Muscle of back (tissue), 11 donors: ENCODE data around the gene TENM3. TPM values are rescaled to one million over a fixed set of nuclear protein-coding genes. Genes with fewer than 3 reads are reported as not detected.

Source experiments
- DNase-seq, 3 donors: peaks; one replicate each; pipeline versions ENCODE4 v3.0.0 to v3.0.0-alpha.2; 2013
- polyA plus RNA-seq, 10 donors: library from polyadenylated mRNA; unstranded; fragments of 120-200 nt; gene quantifications; one replicate each; pipeline ENCODE4 v1.2.1, GENCODE V29; 2013; ENCODE audit not compliant: insufficient read length in 10 of 10

TENM3 gene
- polyA plus RNA-seq, 10 donors: 9.2 to 23.1 (median 15.7) TPM

GRCh38 chr4:182394181-182394580 lies 151.0 kb downstream of the TENM3 start:
- no peak for DNase-seq

GRCh38 chr4:182400081-182400480 lies 156.9 kb downstream of the TENM3 start:
- DNase-seq: peak; percentile 33 to 75 (median 42)

GRCh38 chr4:182400790-182401189 lies 157.6 kb downstream of the TENM3 start:
- no peak for DNase-seq

- DNase-seq: no peak
Observed at GRCh38 chr4:182404376-182404775, 161.2 kb downstream of the TENM3 start.

GRCh38 chr4:182405087-182405486 lies 161.9 kb downstream of the TENM3 start:
- DNase-seq: no peak

GRCh38 chr4:182409271-182409670 lies 166.1 kb downstream of the TENM3 start:
- DNase-seq: peak in 1 of 3 donors; percentile 58

GRCh38 chr4:182411391-182411790 lies 168.2 kb downstream of the TENM3 start:
- DNase-seq: no peak

GRCh38 chr4:182413550-182413949 lies 170.3 kb downstream of the TENM3 start:
- no peak for DNase-seq

- no peak for DNase-seq
Observed at GRCh38 chr4:182415116-182415515, 171.9 kb downstream of the TENM3 start.

- DNase-seq: no peak
Observed at GRCh38 chr4:182416067-182416466, 172.9 kb downstream of the TENM3 start.

- DNase-seq: no peak
Observed at GRCh38 chr4:182418054-182418734, 175.0 kb downstream of the TENM3 start.

- no peak for DNase-seq
Observed at GRCh38 chr4:182420189-182420588, 177.0 kb downstream of the TENM3 start.

- DNase-seq: peak in 2 of 3 donors; percentile 43 to 79
Observed at GRCh38 chr4:182421753-182422152, 178.6 kb downstream of the TENM3 start.

- no peak for DNase-seq
Observed at GRCh38 chr4:182425302-182425701, 182.1 kb downstream of the TENM3 start.

- no peak for DNase-seq
Observed at GRCh38 chr4:182426901-182427300, 183.7 kb downstream of the TENM3 start.

GRCh38 chr4:182427554-182427953 lies 184.4 kb downstream of the TENM3 start:
- peak; percentile 76 to 92 (median 84) for DNase-seq

- DNase-seq: no peak
Observed at GRCh38 chr4:182429896-182430295, 186.7 kb downstream of the TENM3 start.

GRCh38 chr4:182432819-182433218 lies 189.6 kb downstream of the TENM3 start:
- DNase-seq: no peak

- DNase-seq: no peak
Observed at GRCh38 chr4:182434720-182435119, 191.5 kb downstream of the TENM3 start.

- no peak for DNase-seq
Observed at GRCh38 chr4:182435401-182435800, 192.2 kb downstream of the TENM3 start.

GRCh38 chr4:182443070-182443469 lies 199.9 kb downstream of the TENM3 start:
- DNase-seq: no peak

GRCh38 chr4:182447767-182448280 lies 204.6 kb downstream of the TENM3 start:
- peak in 2 of 3 donors; percentile 15 to 69 for DNase-seq

- peak; percentile 93 to 95 (median 93) for DNase-seq
Observed at GRCh38 chr4:182448281-182449151, 205.3 kb downstream of the TENM3 start.
